Caco-2 (cell line): ENCODE data around the gene SOX11. TPM values are rescaled to one million over a fixed set of nuclear protein-coding genes. Genes with fewer than 3 reads are reported as not detected.

Source experiments
- BruUV-seq: library from RNA; stranded (reverse); fragments of 400-500 nt; replicated peaks from 2 replicates; lab custom pipeline; 2021; lab: Mats Ljungman, UMichigan
- CTCF ChIA-PET: fragments of 300-600 bp; sonication (Branson Sonifier 250); formaldehyde crosslinking; loops from one replicate; lab custom pipeline; 2022; ENCODE audit warnings: antibody characterized with exemption; lab: Charles Lee
- POLR2A ChIA-PET: fragments of 300-600 bp; sonication (Branson Sonifier 250); formaldehyde crosslinking; loops from one replicate; lab custom pipeline; 2022; ENCODE audit warnings: antibody characterized with exemption; lab: Charles Lee
- DNase-seq, 2 experiments: peaks; one replicate each; pipeline versions ENCODE4 v3.0.0 to v3.0.0-alpha.2; 2020 to 2022
- H3K27me3 ChIP-seq: replicated peaks from 2 replicates; pipeline ENCODE4 v1.6.0; 2011; ENCODE audit warnings: low read length; ENCODE audit not compliant: control insufficient read depth, insufficient read depth
- H3K36me3 ChIP-seq: 2 replicates; pipeline ENCODE4 v1.5.1; 2011; ENCODE audit warnings: low read length; ENCODE audit not compliant: control insufficient read depth, insufficient read depth
- H3K4me1 ChIP-seq: fragments of 250-450 bp; sonication (Bioruptor Pico); 2 replicates; pipeline ENCODE4 v1.5.1; 2020; ENCODE audit warnings: mild to moderate bottlenecking
- H3K4me3 ChIP-seq: 2 replicates; pipeline ENCODE4 v1.5.1; 2011; ENCODE audit warnings: low read depth, mild to moderate bottlenecking, control low read depth, low read length
- H3K9me3 ChIP-seq: fragments of 250-450 bp; sonication (Bioruptor Pico); 2 replicates; pipeline ENCODE4 v1.5.1; 2020; ENCODE audit warnings: mild to moderate bottlenecking, moderate library complexity
- H3K27ac Mint-ChIP-seq: one replicate; pipeline ENCODE4 v1.8.0; 2022; ENCODE audit warnings: mixed read lengths; ENCODE audit not compliant: unreplicated experiment
- H3K27me3 Mint-ChIP-seq: one replicate; pipeline ENCODE4 v1.8.0; 2022; ENCODE audit warnings: mixed read lengths; ENCODE audit not compliant: insufficient read depth, unreplicated experiment
- H3K36me3 Mint-ChIP-seq: one replicate; pipeline ENCODE4 v1.8.0; 2022; ENCODE audit warnings: mild to moderate bottlenecking, mixed read lengths; ENCODE audit not compliant: insufficient read depth, unreplicated experiment
- H3K4me1 Mint-ChIP-seq: one replicate; pipeline ENCODE4 v1.8.0; 2022; ENCODE audit warnings: low read depth, mixed read lengths; ENCODE audit not compliant: unreplicated experiment
- H3K4me3 Mint-ChIP-seq: one replicate; pipeline ENCODE4 v1.8.0; 2022; ENCODE audit warnings: mild to moderate bottlenecking, moderate library complexity, mixed read lengths; ENCODE audit not compliant: unreplicated experiment
- H3K9me3 Mint-ChIP-seq: one replicate; pipeline ENCODE4 v1.8.0; 2022; ENCODE audit warnings: mixed read lengths; ENCODE audit not compliant: unreplicated experiment
- CTCF ChIP-seq, 2 experiments: fragments of 200-600 bp in 1 of 2; IDR thresholded peaks; 1 replicate in 1 of 2; 2 replicates in 1 of 2; pipeline versions ENCODE4 v1.5.1 to v1.8.0; 2011 to 2022; ENCODE audit warnings: antibody characterized with exemption in 1 of 2, control low read depth in 1 of 2, inconsistent platforms in 1 of 2, low read depth in 1 of 2, low read length in 1 of 2, mild to moderate bottlenecking in 1 of 2, moderate library complexity in 1 of 2; ENCODE audit not compliant: insufficient read depth in 1 of 2, severe bottlenecking in 1 of 2, unreplicated experiment in 1 of 2
- intact Hi-C: fragments of 100-400 bp; cut with micrococcal nuclease; formaldehyde crosslinking; loops from one replicate; pipeline ENCODE4 v1.10.0; 2022; ENCODE audit not compliant: unreplicated experiment
- total RNA-seq: library from RNA; stranded (reverse); gene quantifications from 2 replicates; pipeline ENCODE4 v1.2.3, GENCODE V29; 2022

Gene SOX11
- total RNA-seq, 1 experiment from 2014 or later: not detected

- H3K27me3 ChIP-seq: no peaks in the 10 kb centered on the region
- no TSS peak for BruUV-seq
- Mint-ChIP-seq H3K9me3 (no peaks in the 10 kb centered on the region), H3K36me3 (no peaks in the 10 kb centered on the region), H3K4me3 (no peak overlapping the region), H3K4me1 (no peaks in the 10 kb centered on the region), H3K27me3 (no peaks in the 10 kb centered on the region), H3K27ac (no peak overlapping the region)
- ChIA-PET CTCF (no interaction called here), POLR2A (no interaction called here)
- no peaks in the 10 kb centered on the region for H3K9me3 ChIP-seq
- intact Hi-C loops: no loop called here
- no peak overlapping the region for H3K4me3 ChIP-seq
- DNase-seq: no peak
- TF ChIP-seq CTCF (IDR thresholded peaks at IDR 0.05; ENCODE audit: insufficient read depth in 1 of 2, low read depth in 1 of 2, low read length in 1 of 2, severe bottlenecking in 1 of 2, unreplicated experiment in 1 of 2): no peak
- no peaks in the 10 kb centered on the region for H3K4me1 ChIP-seq
- no peaks in the 10 kb centered on the region for H3K36me3 ChIP-seq
Measured at GRCh38 chr2:5696945-5697521, 4.8 kb downstream of the SOX11 start.

DNA sequence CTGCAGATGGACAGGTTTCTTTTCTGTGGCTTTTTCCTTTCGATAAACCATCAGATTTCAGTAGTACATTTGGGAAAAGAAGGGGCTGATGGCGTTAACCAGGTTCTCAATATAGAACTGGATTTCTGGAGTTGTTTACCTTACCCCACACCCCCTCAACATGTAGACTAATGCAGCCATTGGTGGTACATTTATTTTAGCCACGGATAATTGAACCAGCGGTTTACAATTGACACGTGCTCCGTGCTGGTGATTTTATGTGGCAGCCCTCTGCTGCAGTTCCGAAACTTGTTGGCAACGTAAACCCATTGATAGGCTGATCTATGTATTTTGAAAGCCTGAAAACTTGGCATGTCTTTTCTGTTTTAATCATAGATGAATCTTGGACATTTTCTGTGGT lies 5.4 kb downstream of the SOX11 start:
- no peaks in the 10 kb centered on the region for H3K4me1 Mint-ChIP-seq
- Histone ChIP-seq H3K27me3 (no peaks in the 10 kb centered on the region), H3K4me1 (no peaks in the 10 kb centered on the region), H3K9me3 (no peaks in the 10 kb centered on the region), H3K36me3 (no peaks in the 10 kb centered on the region), H3K4me3 (no peak overlapping the region)
- ChIA-PET CTCF (no interaction called here), POLR2A (no interaction called here)
- BruUV-seq: no TSS peak
- H3K4me3 Mint-ChIP-seq: no peak overlapping the region
- no peak for TF ChIP-seq CTCF (IDR thresholded peaks at IDR 0.05; ENCODE audit: insufficient read depth in 1 of 2, low read depth in 1 of 2, low read length in 1 of 2, severe bottlenecking in 1 of 2, unreplicated experiment in 1 of 2)
- H3K9me3 Mint-ChIP-seq: no peaks in the 10 kb centered on the region
- no peaks in the 10 kb centered on the region for H3K27me3 Mint-ChIP-seq
- H3K27ac Mint-ChIP-seq: no peak overlapping the region
- intact Hi-C loops: no loop called here
- no peaks in the 10 kb centered on the region for H3K36me3 Mint-ChIP-seq
- DNase-seq: no peak

DNA sequence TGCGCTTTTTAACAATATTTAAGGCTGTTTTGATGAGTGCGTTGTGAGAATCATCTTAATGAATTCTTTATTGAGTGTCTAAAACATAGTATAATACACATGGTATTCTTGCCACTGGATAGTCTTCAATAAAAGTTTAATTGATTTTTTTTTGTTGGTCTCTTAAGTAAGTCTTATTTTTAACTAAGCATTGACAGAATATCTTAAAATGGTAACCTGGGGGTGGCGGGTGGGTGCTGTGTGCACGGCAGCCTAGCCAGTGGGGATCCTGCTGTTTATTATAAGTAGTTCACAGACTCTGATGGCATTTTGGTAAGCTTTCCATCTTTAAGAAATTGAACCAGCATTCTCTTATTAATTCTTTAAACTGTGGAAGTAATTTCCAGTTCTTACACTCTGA lies 6.0 kb downstream of the SOX11 start:
- POLR2A ChIA-PET: no interaction called here
- TF ChIP-seq CTCF (IDR thresholded peaks at IDR 0.05; ENCODE audit: insufficient read depth in 1 of 2, low read depth in 1 of 2, low read length in 1 of 2, severe bottlenecking in 1 of 2, unreplicated experiment in 1 of 2): no peak
- DNase-seq: no peak
- Mint-ChIP-seq H3K27me3 (no peaks in the 10 kb centered on the region), H3K36me3 (no peaks in the 10 kb centered on the region), H3K4me1 (no peaks in the 10 kb centered on the region), H3K27ac (no peak overlapping the region), H3K4me3 (no peak overlapping the region), H3K9me3 (no peaks in the 10 kb centered on the region)
- BruUV-seq: no TSS peak
- no peaks in the 10 kb centered on the region for H3K4me1 ChIP-seq
- H3K27me3 ChIP-seq: no peaks in the 10 kb centered on the region
- intact Hi-C loops: no loop called here
- no peaks in the 10 kb centered on the region for H3K36me3 ChIP-seq
- no peak overlapping the region for H3K4me3 ChIP-seq
- CTCF ChIA-PET: no interaction called here
- no peaks in the 10 kb centered on the region for H3K9me3 ChIP-seq
